Activated CD8-positive, alpha-beta T cell treated with anti-CD3 and anti-CD28 coated beads for 36 hours (primary cell): ENCODE data around the gene FOXE1. TPM values are rescaled to one million over a fixed set of nuclear protein-coding genes. Genes with fewer than 3 reads are reported as not detected.

Source experiments
- ATAC-seq: fragments of 200-7000 bp; cut with Tn5 transposase; one replicate; pipeline ENCODE4 v1.10.0; 2021; ENCODE audit warnings: mild to moderate bottlenecking, moderate library complexity
- CTCF ChIA-PET: fragments of 350-600 bp; sonication (Branson Sonifier 250); formaldehyde crosslinking; loops from one replicate; lab custom pipeline; 2021; ENCODE audit warnings: antibody characterized with exemption; lab: Charles Lee
- POLR2A ChIA-PET: fragments of 350-600 bp; sonication (Branson Sonifier 250); formaldehyde crosslinking; loops from one replicate; lab custom pipeline; 2021; ENCODE audit warnings: antibody characterized with exemption; lab: Charles Lee
- DNase-seq: peaks from one replicate; pipeline ENCODE4 v3.0.0-alpha.2; 2020
- H3K27ac Mint-ChIP-seq: one replicate; pipeline ENCODE4 v1.8.0; 2021; ENCODE audit warnings: mild to moderate bottlenecking, mixed read lengths
- H3K27me3 Mint-ChIP-seq: one replicate; pipeline ENCODE4 v1.8.0; 2021; ENCODE audit warnings: mixed read lengths
- H3K36me3 Mint-ChIP-seq: one replicate; pipeline ENCODE4 v1.8.0; 2021; ENCODE audit warnings: low read depth, mixed read lengths
- H3K4me1 Mint-ChIP-seq: one replicate; pipeline ENCODE4 v1.8.0; 2021; ENCODE audit warnings: low read depth, mixed read lengths
- H3K4me3 Mint-ChIP-seq: one replicate; pipeline ENCODE4 v1.8.0; 2021; ENCODE audit warnings: mild to moderate bottlenecking, moderate library complexity, mixed read lengths
- H3K9me3 Mint-ChIP-seq: one replicate; pipeline ENCODE4 v1.8.0; 2021; ENCODE audit warnings: mixed read lengths
- CTCF ChIP-seq: fragments of 200-600 bp; IDR thresholded peaks from one replicate; pipeline ENCODE4 v1.8.0; 2022; ENCODE audit warnings: antibody characterized with exemption, mild to moderate bottlenecking
- intact Hi-C: fragments of 100-400 bp; cut with micrococcal nuclease; formaldehyde crosslinking; loops from one replicate; pipeline ENCODE4 v1.10.0; 2022
- total RNA-seq, 2 experiments: library from RNA; stranded (reverse); gene quantifications; one replicate each; pipeline ENCODE4 v1.2.3, GENCODE V29; 2021

The FOXE1 gene
- total RNA-seq, 2 experiments from 2014 or later: 0.09 TPM; not detected in 1

GRCh38 chr9:97813072-97813471 is 40.0 kb upstream of the FOXE1 start:
- H3K9me3 Mint-ChIP-seq: no peaks in the 10 kb centered on the region

DNA sequence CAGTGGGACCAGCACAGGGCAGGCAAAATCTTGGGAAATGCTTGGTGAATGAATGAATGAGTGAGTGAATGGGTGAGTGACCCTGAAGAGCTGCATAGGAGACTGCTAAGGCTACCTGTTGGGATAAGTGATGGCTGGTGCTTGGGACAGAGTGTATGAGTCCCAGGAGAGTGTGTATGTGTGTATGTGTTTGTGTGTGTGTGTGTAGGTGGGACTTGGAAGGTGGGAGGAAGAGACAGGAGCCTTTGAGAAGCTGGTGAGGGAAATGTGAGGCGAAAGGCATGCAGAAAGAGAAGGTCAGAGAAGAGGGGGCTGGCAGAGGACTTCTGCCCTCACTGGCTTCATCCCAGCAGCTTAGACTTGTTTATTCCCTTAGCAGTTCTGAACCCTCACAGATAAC is 33.3 kb upstream of the FOXE1 start:
- DNase-seq: no peak
- H3K27me3 Mint-ChIP-seq: peaks cover 34% of the 10 kb centered on the region
- no peaks in the 10 kb centered on the region for H3K36me3 Mint-ChIP-seq
- H3K9me3 Mint-ChIP-seq: peaks cover 3% of the 10 kb centered on the region
- POLR2A ChIA-PET: interaction anchor here (0.8 kb wide), 1 partner anchor 137 kb away, joined by 3 read pairs; no protein-coding TSS in a partner anchor
- TF ChIP-seq CTCF: no peak
- no peak overlapping the region for H3K4me3 Mint-ChIP-seq
- H3K4me1 Mint-ChIP-seq: no peaks in the 10 kb centered on the region
- H3K27ac Mint-ChIP-seq: no peak overlapping the region
- CTCF ChIA-PET: interaction anchor here (0.6 to 0.9 kb wide), 2 partner anchors 12 to 25 kb away, joined by 3 read pairs; no protein-coding TSS in a partner anchor
- ATAC-seq: no peak
- intact Hi-C loops: no loop called here

More at GRCh38 chr9:97813072-97813471, 40.0 kb upstream of the FOXE1 start:
- H3K4me3 Mint-ChIP-seq: no peak overlapping the region
- peaks cover 4% of the 10 kb centered on the region for H3K4me1 Mint-ChIP-seq
- DNase-seq: no peak
- POLR2A ChIA-PET: no interaction called here
- H3K36me3 Mint-ChIP-seq: no peaks in the 10 kb centered on the region
- CTCF ChIA-PET: interaction anchor here (0.7 kb wide), 1 partner anchor 10 kb away, joined by 3 read pairs; no protein-coding TSS in a partner anchor
- intact Hi-C loops: no loop called here
- ATAC-seq: no peak
- no peak for TF ChIP-seq CTCF
- no peak overlapping the region for H3K27ac Mint-ChIP-seq
- peaks cover 13% of the 10 kb centered on the region for H3K27me3 Mint-ChIP-seq

DNA sequence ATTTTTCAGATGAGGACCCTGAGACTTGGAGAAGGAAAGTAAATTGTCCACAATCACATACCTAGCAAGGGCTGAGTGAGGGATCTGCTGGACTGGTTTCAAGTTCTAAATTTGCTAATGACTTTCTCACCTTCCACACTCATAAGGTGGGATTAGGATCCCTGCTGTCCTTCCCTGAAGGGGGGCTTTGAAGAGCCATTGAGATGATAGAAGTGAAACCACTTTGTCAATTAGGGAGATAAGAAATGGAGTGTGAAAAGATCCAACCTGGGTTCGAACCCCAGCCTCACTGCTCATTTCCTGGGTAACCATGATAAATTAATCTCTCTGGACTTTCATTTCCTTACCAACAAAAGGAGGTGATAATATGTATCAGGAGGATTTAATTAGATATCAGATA is 32.7 kb upstream of the FOXE1 start:
- no peak for TF ChIP-seq CTCF
- no peak overlapping the region for H3K27ac Mint-ChIP-seq
- ChIA-PET POLR2A (interaction anchor here (0.8 kb wide), 1 partner anchor 138 kb away, joined by 3 read pairs; no protein-coding TSS in a partner anchor), CTCF (interaction anchor here (0.6 to 1.2 kb wide), 2 partner anchors 12 to 81 kb away, joined by 3 read pairs; no protein-coding TSS in a partner anchor)
- no peaks in the 10 kb centered on the region for H3K36me3 Mint-ChIP-seq
- intact Hi-C loops: no loop called here
- H3K4me1 Mint-ChIP-seq: no peaks in the 10 kb centered on the region
- H3K27me3 Mint-ChIP-seq: peaks cover 40% of the 10 kb centered on the region
- no peak overlapping the region for H3K4me3 Mint-ChIP-seq
- DNase-seq (no peak), ATAC-seq (no peak)
- H3K9me3 Mint-ChIP-seq: peaks cover 3% of the 10 kb centered on the region

DNA sequence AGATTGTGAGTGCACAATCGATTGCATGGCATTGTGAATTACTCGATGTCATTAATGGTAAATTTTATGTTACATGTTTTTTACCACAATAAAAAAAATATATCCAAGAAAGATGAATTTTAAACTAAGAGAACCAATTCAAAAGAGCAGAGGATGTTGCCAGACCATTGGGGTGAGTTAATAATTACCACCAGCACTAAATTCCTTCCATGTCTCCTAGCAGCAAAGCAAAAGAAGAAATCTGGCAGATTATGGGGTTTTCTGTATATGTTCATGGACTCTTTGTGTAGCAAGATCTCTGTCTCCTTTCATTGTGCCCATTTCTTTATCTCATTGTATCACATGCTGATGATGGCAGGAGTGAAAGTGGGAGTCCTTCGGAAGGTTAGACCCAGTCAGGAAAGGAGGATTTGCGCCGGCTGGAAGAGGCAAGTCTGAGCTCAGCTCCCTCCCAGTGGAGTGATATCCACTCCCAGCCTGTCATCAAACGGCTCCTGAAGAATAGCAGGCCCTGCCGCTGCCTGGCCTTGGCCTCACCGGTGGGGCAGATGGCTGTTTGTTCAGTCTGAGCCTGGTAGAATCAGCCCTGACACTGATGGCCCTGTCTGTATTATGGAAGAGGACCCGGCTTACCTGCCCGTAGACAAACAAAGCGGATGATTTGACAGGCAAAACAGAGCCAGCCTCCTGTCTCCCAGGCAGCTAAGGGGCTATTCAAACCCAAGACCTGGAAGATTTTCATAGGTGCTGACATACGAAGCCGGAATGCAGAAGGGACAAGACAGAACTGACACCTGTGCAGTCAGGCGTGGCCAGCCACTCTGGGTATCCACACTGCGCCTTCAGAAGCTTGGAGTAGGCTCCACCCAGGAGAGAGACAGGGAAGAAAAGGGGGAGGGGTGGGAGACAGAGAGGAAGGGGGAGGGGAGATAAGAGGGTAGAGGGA is 21.9 kb upstream of the FOXE1 start:
- ChIA-PET CTCF (interaction anchor here (0.9 kb wide), 1 partner anchor 11 kb away, joined by 3 read pairs; no protein-coding TSS in a partner anchor), POLR2A (no interaction called here)
- Mint-ChIP-seq H3K4me3 (no peak overlapping the region), H3K27ac (no peak overlapping the region), H3K36me3 (no peaks in the 10 kb centered on the region), H3K4me1 (no peaks in the 10 kb centered on the region), H3K9me3 (no peaks in the 10 kb centered on the region), H3K27me3 (peaks cover 6% of the 10 kb centered on the region)
- TF ChIP-seq CTCF: no peak
- intact Hi-C loops: no loop called here
- no peak for DNase-seq
- ATAC-seq: no peak
